ENCODE data around the gene EDN2. TPM values are rescaled to one million over a fixed set of nuclear protein-coding genes. Genes with fewer than 3 reads are reported as not detected.

Gene EDN2
- total and polyA plus RNA-seq, 2 of the 8 experiments (the other 6 are each of a cell fraction or from before 2014, with no cell fraction given): 0.32 to 0.39 TPM

DNA sequence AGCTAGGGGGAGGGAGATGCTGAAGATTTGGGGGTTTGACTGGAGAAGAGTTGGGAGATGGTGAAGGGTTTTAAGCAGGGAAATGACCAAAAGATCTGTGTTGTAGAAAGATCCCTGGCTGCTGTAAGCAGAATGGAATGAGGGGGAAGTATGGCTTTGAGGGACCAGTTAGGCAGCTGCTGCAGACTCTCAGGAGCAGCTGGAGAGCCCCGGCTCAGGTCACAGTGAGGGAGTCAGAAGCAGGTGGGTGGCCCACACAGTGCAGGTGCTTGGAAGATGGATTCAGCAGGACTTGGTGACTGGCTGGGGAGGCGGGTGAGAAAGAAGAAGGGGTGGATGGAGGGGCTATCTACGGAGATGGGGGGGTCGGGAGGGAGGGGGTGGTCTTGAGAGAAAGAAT, 35.7 kb downstream of the EDN2 start:
- H3K36me3 ChIP-seq (ENCODE audit: control insufficient read depth in 2 of 4, insufficient read depth in 4 of 4, low read length in 3 of 4): no peaks in the 10 kb centered on the region
- H3K27me3 ChIP-seq (replicated peaks in 1 of 4; ENCODE audit: control insufficient read depth in 3 of 4, extremely low read depth in 1 of 4, insufficient read depth in 3 of 4, low read length in 3 of 4): no peaks in the 10 kb centered on the region
- TF ChIP-seq EP300 (IDR thresholded peaks at IDR 0.05; ENCODE audit: borderline replicate concordance in 1 of 2, low read depth in 2 of 2, low read length in 2 of 2) (no peak), POU5F1 (IDR thresholded peaks at IDR 0.05; ENCODE audit: low read depth, low read length) (no peak), TBP (IDR thresholded peaks at IDR 0.05; ENCODE audit: low read depth, low read length) (no peak), RNF2 (IDR thresholded peaks at IDR 0.05; ENCODE audit: borderline replicate concordance, low read depth, low read length, missing control alignments, poor library complexity, severe bottlenecking) (no peak), MAFK (IDR thresholded peaks at IDR 0.05; ENCODE audit: low read depth, low read length) (no peak)
- TF ChIP-seq, protein P1, sequence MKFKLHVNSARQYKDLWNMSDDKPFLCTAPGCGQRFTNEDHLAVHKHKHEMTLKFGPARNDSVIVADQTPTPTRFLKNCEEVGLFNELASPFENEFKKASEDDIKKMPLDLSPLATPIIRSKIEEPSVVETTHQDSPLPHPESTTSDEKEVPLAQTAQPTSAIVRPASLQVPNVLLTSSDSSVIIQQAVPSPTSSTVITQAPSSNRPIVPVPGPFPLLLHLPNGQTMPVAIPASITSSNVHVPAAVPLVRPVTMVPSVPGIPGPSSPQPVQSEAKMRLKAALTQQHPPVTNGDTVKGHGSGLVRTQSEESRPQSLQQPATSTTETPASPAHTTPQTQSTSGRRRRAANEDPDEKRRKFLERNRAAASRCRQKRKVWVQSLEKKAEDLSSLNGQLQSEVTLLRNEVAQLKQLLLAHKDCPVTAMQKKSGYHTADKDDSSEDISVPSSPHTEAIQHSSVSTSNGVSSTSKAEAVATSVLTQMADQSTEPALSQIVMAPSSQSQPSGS (IDR thresholded peaks at IDR 0.05; ENCODE audit: low read length): no peak
- H2BK120ac ChIP-seq (replicated peaks; ENCODE audit: low read depth, low read length): no peak overlapping the region
- no peak overlapping the region for H2BK15ac ChIP-seq (ENCODE audit: low read length)
- FAIRE-seq (no peak), DNase-seq (ENCODE audit: low read depth in 1 of 2, low spot score in 2 of 2) (no peak)
- no peaks in the 10 kb centered on the region for H3K79me2 ChIP-seq (ENCODE audit: control insufficient read depth in 1 of 2, insufficient read depth in 2 of 2, low read length in 2 of 2)
- H3K9ac ChIP-seq (replicated peaks in 1 of 4; ENCODE audit: extremely low read depth in 1 of 4, low read depth in 3 of 4, low read length in 3 of 4): no peak overlapping the region
- POLR2A ChIA-PET (ENCODE audit: partially characterized antibody): no interaction called here
- H3K18ac ChIP-seq (ENCODE audit: extremely low read depth, low read length): no peak overlapping the region
- H3K4me1 ChIP-seq (replicated peaks in 1 of 4; ENCODE audit: control insufficient read depth in 3 of 4, insufficient read depth in 4 of 4, low read length in 3 of 4): no peaks in the 10 kb centered on the region; a peak in 2 of 7 replicates
- no peak overlapping the region for H3K4me3 ChIP-seq (ENCODE audit: extremely low read depth in 1 of 4, insufficient read depth in 2 of 4, low read depth in 3 of 4, low read length in 4 of 4)
- no peak overlapping the region for H4K91ac ChIP-seq (replicated peaks; ENCODE audit: insufficient read length, low read length)
- no peak overlapping the region for H2BK20ac ChIP-seq (ENCODE audit: low read length)
- no peak overlapping the region for H3K56ac ChIP-seq (replicated peaks; ENCODE audit: insufficient read length, low read depth, low read length)
- H2AFZ ChIP-seq (ENCODE audit: low read length): no peak overlapping the region
- H2BK12ac ChIP-seq (ENCODE audit: low read depth, low read length): no peak overlapping the region
- no peaks in the 10 kb centered on the region for H3K23me2 ChIP-seq (ENCODE audit: low read depth, low read length)
- CTCF ChIA-PET (ENCODE audit: partially characterized antibody): interaction anchor here (0.7 to 2.5 kb wide), 5 partner anchors 15 to 937 kb away, joined by 3 to 10 read pairs (median 4); no protein-coding TSS in a partner anchor
- H2BK5ac ChIP-seq (ENCODE audit: low read depth, low read length): no peak overlapping the region
- no peak overlapping the region for H3K4ac ChIP-seq (replicated peaks; ENCODE audit: insufficient read length, low read depth, low read length)
- H2AK5ac ChIP-seq (ENCODE audit: low read depth, low read length): no peak overlapping the region
- no peaks in the 10 kb centered on the region for H4K20me1 ChIP-seq (replicated peaks in 1 of 2; ENCODE audit: control insufficient read depth in 1 of 2, insufficient read depth in 2 of 2, low read length in 2 of 2)
- 84% methylated on average over 2 of the region's 4 CpGs; no CpG with 5 or more reads in 1 of the 2 experiments for WGBS, 2 experiments (ENCODE audit: extremely low coverage in 1 of 2, insufficient coverage in 1 of 2, insufficient read length in 1 of 2, insufficient replicate concordance in 2 of 2, low coverage in 1 of 2, low lambda C conversion rate in 2 of 2, missing lambda C conversion rate in 1 of 2)
- no peak overlapping the region for H3K4me2 ChIP-seq (ENCODE audit: insufficient read depth in 1 of 2, low read depth in 2 of 2, low read length in 2 of 2)
- H3K27ac ChIP-seq (ENCODE audit: low read depth, low read length): no peak overlapping the region
- H3K9me3 ChIP-seq (ENCODE audit: insufficient read depth in 2 of 2, low read depth in 1 of 2, low read length in 1 of 2): peaks cover 14% of the 10 kb centered on the region in 2 experiments
- H3K14ac ChIP-seq (ENCODE audit: insufficient read length): no peak overlapping the region
- H4K8ac ChIP-seq (ENCODE audit: extremely low read depth, insufficient read depth, low read length): no peak overlapping the region
- H3K79me1 ChIP-seq (ENCODE audit: low read depth, low read length): no peaks in the 10 kb centered on the region
- no peak overlapping the region for H4K5ac ChIP-seq (ENCODE audit: insufficient read length, low read depth, low read length)
- H3K23ac ChIP-seq (ENCODE audit: insufficient read length): no peak overlapping the region
